SU-DHL-6 (cell line): Measurements from ENCODE around the gene MPC1L.
"Not testable (repeated sequence)": the region's sequence is repeated elsewhere in the genome, so short reads cannot be mapped to it uniquely, and the experiment has no call there.

Experiments used
- CTCF ChIP-seq: fragments of 200-600 bp; sonication (generic); IDR thresholded peaks from one replicate; pipeline ENCODE4 v1.5.1; 2017; ENCODE audit warnings: antibody characterized with exemption, mild to moderate bottlenecking, low read length, moderate library complexity; ENCODE audit not compliant: insufficient read depth, poor library complexity, severe bottlenecking
- EZH2phosphoT487 ChIP-seq: fragments of 200-600 bp; sonication (generic), shearing (Covaris generic); conservative IDR thresholded peaks from 2 replicates; pipeline ENCODE4 v1.6.1; 2018; ENCODE audit warnings: mild to moderate bottlenecking, antibody characterized with exemption, low read length, moderate library complexity, mixed read lengths

GRCh38 chrX:40589616-40590321, 33.5 kb upstream of the MPC1L start:
- not testable (repeated sequence) for TF ChIP-seq CTCF, EZH2phosphoT487
